Stimulated activated naive CD4-positive, alpha-beta T cell treated with Interleukin-2 at 50 U/mL for 16 hours (primary cell): Measurements from ENCODE around the gene MSI2.

Experiments used
- DNase-seq: peaks from one replicate; lab custom pipeline; 2025; lab: John Stamatoyannopoulos, UW

MSI2 gene

DNA sequence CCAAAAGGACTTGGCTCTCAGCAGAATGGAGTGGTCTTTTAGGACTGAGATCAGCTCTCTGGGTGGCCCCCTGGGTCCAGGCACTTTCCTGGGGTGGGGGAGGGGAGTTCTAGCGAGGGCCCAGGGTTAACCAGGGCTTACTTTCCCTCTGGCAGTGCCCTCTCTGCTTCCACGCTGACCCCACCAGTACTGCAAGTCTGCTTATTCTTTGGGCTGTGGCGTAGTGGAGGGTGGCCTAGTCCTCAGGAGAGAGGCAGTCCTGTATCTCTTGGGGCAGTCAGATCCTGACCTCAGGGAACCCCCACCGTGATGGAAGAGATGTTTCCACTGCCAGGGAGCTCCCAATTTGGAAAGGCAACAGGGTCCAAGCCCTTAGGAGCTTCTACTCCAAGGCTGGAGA lies 409.4 kb downstream of the MSI2 start:
- no peak for DNase-seq

DNA sequence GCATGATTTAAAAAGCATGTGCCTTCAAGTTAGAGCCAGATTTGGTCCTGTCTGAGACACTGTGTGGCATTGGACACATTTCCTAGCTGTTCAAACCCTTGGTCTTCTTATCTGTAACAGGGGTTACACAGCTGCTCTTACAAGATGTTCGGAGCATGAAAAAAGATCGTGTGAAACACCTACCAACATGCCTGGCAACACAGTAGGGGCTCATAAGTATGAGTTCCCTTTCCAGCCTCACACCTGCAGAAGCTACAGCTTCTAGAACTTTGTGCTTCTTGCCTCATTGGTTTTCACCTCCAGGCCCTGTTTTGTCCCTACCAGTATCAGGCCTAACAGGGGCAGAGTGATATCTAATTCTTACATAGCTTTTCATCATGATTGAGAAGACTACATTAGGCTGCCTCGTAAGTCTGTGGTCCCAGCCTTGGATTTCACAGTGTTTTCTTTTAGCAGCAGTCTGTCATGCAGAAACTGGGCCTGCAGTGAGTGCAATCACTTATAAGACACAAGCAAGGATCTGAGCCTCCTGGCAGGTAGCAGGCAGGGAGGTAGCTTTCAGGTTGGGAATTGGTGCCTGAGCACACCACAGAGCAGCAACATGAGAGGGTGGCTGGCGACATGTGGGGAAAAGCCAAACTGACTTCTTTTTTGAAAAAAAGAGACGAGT lies 410.0 kb downstream of the MSI2 start:
- no peak for DNase-seq

DNA sequence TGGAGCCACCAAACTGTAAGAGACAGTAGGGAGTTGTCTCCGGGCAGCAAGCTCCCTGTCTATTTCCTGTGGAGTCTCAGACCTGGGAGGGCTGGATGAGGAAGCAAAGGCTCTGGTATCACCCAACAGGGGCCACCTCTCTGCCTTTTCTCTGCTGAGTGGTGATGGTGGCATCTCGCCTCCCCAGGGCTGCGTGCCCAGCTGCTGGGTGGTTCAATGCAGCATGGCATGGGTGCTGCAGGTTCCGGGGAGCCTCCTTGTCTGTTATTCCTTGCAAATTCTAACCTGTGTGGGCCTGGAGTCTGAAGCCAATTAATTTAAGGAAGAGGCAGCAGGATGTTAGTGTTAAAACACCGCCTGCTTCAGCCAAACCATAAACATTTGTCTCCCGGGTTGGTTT lies 410.6 kb downstream of the MSI2 start:
- DNase-seq: no peak

DNA sequence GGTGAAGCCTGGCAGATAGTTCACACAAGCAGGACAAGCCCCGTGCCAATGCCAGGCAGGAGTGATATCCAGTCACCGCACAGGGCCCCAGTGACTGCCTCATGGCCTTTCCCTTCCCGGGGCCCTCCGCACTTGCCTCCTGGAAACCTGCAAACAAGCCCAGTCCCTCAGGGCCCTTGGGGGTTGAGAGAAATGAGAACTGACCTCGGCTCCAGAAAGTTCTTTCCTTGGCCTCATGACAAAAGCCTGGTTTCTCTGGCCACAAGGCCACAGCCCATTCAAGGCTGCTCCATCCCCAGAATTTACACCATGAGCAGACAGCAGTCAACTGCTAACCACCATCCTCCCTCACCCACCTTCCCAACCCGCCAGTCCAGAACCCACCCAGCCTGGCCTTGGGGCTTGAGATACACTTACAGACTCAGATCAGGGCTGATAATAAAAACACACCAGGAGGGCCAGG lies 411.2 kb downstream of the MSI2 start:
- no peak for DNase-seq

DNA sequence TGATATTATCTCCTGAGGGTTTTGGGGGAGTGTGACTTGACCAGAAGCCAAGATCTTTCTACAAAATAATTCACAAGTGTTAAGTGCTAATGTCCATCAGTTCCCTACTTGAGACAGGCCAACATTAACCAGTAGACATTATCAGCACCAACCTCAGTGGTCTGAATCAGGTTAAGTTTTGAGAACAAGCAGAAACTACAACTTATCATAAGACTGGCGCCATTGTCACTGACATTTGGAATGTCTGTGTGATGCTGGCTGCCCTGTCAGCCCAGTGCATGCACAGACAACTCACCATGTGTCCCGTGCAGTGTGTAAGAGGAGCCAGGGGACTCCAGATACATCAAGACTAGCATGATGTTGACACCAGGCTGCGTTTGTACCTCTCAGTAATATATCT lies 412.0 kb downstream of the MSI2 start:
- no peak for DNase-seq

DNA sequence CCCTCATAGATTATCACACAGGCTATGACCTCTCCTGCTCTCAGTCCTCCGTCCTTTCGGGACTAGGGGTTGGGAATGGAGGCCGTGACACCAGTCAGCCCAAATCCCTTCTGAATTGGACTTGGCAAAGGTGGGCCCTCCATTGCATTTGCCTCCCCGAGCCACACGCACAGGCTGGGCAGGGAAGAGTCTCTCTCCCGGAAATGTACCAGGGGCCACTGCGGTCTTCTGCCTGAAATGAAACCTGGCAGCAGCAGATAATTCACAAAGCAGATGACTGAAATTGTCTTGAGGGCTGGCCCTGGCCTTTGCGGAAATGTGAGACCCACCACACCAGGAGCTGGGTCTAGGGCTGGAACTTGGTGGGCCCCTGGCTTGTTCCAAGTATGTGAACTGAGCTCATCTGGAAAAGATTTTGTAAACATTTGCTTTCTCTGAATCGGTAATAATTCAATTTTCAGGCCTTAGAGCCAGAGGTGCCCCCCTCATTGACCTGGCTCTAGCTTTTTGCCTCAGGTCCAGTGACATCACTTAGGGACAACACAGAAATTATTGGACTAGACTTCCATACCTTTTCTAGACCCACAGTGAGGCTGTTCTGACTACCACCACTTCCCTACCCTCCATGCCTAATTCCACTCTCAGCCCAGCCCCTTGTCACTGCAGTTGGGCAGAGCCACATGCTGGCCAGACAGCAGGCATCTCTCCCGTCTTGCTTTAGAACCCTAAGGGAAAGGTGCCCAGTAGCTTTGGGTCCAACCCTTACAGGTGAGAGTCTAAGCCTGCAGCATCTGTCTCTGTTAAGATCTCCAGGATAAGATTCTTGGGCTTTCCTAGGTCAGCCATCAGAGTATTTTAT lies 413.6 kb downstream of the MSI2 start:
- DNase-seq: no peak

DNA sequence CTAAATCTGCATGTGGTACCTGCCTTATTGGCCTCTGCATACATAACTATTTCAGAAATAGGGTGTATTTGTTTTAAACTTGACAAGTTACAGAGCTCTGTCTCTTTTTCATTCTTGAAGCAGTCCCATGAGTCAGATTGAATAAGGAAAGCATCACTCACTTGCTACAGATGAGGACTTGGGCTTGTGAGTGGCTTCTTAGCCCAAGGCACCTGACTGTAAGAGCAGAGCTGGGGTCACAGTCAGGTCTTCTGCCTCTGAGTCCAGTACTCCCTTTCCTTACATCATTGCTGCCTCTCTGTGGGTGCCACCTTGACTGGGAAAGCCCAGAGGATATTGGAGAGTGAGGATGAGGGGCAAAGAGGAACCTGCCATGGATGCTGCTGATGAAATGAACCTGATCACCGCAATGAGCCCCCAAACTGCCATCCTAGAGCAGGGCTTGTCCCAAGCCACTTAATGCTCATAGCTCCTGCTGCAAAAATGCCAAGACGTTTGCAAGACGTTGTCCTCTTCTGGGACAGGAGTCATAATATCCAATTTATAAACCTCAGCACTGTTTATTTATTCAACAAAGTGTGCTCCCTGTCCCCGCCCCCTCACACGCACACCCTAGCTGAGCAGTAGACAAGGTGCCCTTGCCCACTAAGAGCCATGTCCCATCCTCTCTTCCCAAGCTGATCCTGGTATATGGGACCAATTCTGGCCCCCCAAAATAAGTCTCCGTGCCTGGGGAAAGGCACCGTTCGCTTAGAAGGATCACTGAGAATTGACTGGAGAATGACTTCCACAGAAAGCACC lies 414.6 kb downstream of the MSI2 start:
- no peak for DNase-seq

DNA sequence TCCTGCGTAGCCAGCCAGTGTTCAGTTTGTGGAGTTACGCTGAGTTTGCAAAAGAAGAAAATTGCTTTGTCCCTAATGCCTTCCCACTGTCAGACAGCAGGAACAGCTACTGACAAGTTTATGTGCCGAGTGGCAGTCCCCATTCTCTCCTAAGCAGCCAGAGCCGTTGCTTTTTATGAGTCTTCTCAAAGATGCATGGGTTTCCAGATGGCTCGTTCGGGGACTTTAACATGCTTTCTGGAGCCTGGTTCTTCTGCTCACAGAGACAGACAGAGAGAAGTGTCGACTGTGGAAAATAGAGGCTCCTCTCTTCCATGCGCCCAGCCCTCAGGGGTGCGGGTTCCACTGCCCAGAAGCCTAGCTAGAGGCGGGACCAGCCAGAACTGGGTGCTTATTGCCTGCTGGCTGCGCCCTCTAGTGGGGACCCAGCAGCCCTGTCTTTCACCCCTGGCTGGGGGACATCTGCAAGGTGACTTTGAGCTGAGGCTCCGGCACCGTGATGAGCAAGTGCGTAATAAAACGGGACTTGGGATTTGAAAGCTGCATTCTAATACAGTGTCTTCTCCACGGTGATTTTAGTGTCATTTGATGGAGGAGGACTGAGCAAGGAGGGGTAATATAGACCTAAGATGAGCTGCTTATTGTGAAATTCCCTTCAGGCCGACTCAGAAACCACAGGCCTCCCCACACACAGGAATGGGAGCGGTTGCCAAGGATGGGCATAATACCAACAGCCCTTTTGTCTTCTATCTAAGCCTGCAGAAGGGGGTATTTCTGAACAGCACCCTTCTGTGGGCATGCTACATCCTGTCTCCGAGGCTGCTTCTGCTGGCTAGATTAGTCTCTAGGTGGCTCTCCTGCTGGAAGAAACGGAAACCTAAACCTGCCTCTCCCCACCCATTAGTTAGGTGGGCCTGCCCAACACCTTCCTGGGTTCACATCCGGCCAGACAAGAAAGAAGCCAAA lies 415.6 kb downstream of the MSI2 start:
- peak; percentile 61 for DNase-seq

DNA sequence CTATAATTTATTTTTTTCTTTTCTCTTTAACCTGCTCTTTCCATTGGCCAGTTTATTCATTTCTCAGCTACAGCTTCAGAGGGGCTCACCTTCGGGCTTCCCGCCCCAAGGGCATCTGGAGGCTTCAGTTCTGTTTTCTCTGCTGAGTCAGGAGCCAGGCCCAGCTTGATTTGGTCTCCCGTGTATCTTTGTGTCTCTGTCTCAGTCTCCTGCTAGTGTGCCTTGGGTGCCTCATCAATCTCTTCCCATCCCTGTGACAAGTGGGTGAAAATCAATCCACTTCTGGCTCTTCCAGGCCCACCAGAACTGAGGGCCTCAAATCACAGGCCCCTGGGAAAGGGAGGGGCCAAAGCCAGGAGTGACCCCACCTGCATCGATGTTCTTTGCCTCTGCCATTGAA lies 416.6 kb downstream of the MSI2 start:
- DNase-seq: no peak

DNA sequence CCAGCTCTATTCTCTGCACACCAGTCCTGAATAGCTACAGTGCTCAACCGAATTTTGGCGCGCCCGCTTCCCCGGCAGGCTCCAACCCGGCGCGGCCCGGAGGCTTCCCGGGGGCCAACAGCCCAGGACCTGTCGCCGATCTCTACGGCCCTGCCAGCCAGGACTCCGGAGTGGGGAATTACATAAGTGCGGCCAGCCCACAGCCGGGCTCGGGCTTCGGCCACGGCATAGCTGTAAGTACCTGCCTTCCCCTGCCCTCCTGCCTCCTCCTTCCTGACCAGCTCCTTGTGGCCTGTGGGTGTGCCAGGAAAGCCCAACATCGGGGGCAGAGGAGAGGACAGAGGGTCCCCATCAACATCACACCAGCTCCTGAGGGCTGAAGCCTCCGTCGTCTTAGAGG lies 418.6 kb downstream of the MSI2 start:
- DNase-seq: no peak

DNA sequence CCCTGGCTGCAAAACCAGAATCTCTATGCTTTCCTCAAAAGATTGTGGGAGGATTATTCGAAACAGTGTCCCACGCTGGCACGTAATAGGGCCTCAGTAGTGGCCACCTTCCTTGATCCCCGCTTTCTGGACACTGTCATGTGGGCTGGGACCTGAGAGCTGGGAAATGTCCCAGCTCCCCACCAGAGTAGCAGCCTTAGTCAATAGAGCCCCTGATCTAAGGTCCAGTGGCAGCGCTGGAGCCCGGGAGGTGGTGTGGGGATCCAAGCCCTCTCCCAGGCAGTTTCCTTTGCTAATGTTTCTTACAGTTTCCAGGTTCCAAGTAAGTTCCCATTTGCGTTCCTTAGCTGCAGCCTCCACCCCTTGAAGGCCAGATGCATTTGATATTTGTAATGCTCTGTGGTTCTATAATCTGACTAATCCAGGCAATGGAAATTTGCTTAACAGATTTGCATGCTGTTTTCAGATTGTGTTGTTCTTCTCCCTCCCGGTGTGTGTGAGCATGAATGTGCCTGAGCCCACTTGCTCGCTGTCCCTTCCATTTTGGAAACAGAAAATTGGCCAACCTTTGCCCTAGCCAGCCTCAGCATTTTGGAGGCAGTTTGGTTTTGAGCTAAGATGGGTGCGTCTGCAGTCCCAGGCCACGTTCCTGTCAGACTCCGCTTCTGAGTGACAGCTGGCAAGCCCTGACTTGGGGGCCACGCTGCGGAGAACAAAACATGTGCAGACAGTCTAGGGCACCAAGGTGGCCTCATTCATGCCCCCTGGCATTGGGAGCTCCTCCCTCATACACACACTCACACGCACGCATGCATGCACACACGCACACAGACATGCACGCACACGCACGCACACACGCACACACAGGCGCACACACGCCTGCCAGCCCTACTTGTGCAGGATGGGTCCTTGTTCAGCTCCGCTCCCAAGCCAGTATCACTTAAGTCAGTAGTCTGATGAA lies 419.4 kb downstream of the MSI2 start:
- no peak for DNase-seq

DNA sequence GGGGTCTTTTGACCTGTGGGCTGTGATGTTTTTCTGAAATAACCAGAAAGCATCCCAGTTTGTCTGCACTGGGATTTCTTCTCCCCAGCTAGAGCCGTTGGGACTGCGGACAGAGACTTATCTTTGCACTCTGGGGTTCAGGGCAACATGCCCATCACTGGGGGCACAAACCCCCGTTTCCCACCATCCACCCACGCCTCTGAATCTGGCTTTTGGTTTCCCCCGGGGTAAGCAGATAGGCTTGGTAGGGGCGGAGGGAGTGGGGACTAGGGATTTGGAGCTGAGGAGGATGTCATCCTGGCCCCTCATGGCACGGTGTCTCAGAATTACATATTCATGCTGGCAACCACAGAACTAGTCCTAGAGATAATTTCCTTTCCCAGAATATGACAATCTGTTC lies 420.2 kb downstream of the MSI2 start:
- no peak for DNase-seq

DNA sequence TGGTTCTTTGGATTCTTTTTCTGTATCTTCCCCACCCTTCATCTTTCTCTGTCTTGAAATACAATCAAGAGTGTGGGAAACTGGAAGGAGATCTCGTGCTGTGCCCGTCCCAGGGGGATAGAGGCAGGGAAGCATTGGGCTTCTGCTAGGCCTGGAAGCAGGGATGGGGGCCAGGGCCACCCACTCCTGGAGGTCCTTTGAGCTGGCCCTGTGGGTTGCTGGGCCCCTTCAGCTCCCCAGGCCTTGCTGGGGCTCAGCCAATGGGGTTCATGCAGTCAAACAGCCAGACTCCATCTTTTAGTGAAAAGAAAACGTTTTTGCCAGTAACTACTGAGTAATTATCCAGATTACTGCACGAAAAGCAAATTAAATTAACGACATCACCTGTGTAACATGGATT lies 421.0 kb downstream of the MSI2 start:
- no peak for DNase-seq

DNA sequence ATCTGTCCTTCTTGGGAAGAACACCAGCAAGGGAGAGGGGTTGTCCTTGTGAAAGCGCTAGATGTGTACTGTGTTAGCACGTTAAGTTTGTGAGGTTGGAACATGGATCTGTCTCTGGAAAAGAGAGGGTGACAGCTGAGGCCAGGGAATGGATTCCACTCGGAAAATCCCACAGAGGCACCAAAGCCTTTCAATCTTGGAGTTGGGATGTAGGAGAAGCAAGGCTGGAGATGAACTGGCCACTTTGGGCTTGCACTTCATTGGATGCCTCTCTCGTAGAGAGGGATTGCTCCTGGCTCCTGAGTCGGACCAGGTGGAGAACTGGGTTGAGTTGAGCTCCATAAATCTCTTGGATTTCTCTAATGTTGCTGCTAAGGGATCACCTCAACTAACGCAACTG lies 421.5 kb downstream of the MSI2 start:
- DNase-seq: no peak

DNA sequence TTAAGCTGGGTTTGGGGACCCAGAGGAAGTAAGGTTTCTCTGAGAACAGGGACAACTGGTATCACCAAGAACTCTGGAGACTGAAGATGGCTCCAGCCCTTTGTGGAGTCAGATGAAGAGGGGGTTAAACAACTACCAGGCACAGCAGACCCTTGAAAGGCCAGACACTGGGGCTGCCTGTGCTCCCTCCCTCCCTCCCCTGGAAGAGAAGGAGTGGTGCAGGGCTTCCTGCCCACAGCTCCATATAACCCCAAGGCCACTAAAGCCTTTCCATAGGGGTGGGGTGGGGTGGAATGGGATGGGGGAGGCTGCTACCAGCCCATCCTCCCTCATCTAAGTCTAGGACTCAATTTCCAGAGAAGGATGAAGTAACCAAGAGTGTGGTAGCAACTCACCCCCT lies 422.1 kb downstream of the MSI2 start:
- DNase-seq: no peak

DNA sequence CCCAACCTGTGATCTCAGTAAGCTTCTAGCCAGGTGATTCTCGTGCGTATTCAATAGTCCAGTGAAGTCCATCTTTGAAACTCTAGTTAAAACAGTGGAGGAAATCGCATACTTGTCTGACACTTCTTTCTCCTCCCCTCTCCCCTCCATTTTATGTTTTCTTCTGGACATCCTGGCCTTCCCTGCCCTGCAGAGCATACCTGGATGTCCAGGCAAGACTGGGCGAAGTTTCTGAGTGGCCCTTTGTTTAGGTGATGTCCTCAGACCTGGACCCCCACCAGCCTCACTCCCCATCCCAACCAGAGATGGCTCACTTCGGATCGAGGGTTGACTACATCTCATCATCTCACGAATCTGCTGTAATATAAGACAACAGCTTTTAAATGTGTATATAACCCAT lies 423.0 kb downstream of the MSI2 start:
- no peak for DNase-seq

DNA sequence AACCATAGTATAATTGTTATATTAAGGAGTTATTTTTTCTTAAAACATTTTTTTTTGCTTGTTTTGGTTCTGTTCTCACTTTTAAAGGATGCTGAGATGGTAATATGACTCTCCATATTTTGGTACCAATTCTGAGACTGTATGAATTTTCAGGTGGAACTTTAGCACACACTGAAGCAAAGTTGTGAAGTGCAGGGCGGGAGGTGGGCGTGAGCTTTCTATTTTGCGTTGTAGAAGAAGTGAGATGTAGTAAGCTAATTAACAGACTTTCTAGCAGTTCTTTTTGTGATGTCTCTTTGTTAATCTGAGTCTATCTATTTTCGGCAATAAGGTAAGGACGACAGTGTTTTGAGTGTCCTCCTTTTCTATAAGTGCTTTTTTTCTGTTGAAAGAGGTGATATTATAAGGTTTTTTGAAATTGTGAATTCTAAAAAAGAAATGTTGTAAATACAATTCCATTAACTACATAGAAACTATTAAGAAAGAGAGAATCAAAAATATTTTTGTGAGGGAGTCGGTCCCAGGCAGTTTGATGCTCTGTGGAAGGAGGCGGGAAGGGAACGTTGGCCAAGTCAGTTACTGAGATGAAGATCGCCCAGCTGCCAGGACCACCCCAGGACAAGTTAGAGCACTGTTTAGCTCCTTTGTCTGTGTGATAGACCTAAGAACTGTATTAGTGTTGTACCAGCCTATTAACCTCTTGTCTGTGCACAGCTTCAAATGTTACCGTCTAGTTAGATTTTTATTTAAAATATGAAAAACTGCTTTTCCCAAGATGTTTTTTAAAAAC lies 423.8 kb downstream of the MSI2 start:
- DNase-seq: no peak

DNA sequence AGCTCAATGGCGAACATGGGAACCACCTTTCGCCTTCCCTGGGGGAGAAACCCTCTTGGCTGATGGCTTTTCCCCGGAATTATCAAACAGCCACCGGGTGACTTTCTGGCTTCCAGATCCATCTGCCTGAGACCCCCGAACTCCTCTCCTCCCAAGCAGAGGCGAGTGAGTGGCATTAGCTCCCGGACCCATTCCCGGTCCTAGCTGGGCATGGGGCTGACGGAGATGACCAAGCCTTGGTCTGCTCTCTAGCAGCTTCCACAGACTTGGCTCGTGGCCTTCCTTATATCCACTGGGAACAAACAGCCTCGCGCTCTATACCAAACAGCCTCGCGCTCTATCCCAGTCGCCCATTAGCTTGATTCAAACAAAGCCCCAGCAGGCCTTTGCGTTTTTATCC lies 426.4 kb downstream of the MSI2 start:
- DNase-seq: no peak

DNA sequence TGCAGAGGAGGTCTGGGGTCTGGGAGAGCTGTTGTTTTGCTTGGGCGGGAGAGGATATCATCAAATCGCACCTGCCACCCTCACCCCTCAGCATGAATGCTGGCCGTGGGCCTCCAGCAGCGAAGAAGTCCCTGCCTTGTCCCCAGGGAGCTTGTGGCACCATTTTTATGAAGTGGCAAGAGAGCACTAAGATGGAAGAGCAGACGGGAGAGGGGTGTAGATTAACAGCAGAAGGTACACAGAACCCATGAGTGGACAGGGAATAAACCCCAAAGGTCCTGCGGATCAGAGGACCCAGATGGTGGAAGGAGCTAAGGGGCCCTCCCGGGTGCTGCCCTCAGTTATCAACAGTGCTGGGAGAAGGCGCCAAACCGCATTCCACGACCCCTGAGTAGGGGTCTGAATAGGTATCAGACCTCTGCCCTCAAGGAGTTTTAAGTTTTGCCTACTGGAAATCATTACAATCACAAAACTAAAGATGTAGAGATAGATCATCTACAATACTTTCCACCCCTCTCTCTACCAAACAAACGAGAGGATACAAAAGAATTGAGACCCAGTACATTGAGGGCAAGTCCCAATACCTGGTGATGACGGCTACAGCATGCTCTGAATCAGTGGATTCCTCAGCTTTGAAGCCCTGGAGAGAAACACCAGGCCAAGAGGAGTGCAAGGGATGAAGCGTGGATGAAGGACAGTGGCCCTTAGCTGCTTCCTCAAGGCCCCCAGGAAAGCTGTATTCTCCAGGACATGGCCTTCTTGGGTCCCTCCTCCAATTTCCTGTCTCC lies 428.6 kb downstream of the MSI2 start:
- no peak for DNase-seq
